NCI-H1930 (cell line): Measurements from ENCODE around the gene NCF4.

Source experiments
- DNase-seq, 2 experiments: peaks; one replicate each; lab custom pipeline; 2025; lab: John Stamatoyannopoulos, UW

NCF4 gene

DNA sequence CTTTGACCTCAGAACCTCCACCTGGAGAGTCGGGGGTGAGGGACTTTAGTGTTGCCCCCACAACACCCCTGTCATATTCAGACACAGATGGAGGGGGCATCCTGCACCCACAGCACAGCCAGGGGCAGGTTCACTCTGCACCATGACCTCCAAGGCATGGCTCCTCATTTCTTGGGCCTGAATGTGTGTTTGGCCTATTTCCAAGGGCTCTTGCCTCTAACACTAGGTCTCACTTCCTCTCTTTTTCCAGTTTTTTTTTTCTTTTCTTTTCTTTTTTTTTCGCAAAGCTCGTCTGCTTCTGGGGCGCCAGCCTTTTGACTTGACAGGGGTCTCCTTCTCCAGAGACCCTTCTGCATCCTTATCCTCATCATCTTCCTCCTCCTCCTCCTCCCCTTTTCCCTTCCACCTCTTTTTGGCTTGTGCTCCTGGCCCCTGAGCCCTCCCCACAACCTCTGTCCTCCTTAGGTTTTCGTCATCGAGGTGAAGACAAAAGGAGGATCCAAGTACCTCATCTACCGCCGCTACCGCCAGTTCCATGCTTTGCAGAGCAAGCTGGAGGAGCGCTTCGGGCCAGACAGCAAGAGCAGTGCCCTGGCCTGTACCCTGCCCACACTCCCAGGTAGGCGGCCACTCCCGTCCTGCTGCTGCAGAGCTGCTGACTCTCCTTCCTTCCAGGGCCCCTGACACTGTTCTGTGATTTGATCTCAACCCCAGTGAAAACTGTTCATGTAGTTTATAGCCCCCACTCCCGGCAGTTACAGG lies 3.8 kb downstream of the NCF4 start:
- DNase-seq = no peak

DNA sequence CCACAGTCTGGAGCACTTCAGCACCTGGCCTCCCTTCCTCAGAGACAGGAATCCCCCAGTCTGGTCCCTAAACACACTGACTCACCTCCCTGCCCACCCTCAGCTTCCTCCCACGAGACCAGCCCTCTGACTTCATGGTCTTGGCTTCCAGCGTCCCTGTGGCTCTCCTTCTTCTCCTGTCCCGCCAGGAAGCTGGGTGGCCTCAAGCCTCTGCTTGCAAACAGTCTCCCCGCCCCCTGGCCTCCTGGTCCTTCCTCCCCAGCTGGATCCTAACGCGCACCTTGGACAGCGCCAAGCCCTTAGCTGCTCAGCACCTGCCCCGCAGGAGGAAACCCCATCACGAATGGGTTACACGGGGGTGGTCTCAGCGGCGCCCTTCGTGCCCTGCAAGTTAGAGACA lies 4.5 kb downstream of the NCF4 start:
- no peak for DNase-seq

DNA sequence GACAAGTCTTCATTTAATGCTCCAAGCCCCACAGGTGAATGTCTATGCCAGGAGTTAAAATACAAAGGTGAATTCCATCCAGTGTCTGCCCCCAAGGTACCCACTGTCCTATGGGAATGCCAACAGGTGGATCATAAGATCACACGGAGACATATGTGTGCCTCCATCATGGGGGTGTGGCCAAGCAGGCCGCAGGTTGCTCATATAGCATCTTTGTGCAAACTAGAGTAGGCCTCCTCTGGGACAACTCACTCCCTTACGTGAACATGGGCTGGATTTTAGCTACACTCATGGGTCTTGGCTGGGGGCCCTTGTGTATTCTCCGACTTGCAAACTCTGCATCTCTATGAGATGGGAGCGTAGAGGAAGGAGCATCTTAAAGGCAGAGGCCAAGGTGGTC lies 6.9 kb downstream of the NCF4 start:
- no peak for DNase-seq

DNA sequence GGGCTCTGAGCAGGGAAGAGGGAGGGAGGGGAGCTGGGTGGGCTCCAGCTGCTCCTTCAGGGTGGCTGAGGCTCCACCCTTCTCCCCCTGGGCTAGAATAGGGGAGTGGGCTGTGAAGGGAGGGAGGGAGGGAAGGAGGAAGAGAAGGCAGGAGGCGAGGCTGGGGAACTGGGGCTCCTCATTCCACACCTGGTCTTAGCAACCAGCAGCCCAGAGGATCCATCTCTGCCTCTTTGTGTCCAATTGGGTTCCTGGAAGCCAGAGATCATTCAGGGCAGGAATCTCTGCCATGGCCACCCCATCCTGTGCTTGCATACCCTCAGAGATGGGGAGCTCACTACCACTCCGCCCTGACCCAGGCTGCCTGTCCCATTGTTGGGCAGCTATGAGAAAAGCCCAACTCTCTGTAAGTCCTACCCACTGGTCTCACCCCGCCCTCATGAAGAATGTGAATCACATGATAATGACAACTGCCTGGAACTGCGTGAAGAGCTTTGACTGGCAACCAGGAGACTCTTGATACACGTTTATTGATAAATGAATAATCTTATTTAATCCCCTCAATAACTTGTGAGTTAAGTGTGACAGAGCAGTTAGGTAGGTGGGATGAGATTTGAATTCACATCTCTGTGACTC lies 7.9 kb downstream of the NCF4 start:
- no peak for DNase-seq

DNA sequence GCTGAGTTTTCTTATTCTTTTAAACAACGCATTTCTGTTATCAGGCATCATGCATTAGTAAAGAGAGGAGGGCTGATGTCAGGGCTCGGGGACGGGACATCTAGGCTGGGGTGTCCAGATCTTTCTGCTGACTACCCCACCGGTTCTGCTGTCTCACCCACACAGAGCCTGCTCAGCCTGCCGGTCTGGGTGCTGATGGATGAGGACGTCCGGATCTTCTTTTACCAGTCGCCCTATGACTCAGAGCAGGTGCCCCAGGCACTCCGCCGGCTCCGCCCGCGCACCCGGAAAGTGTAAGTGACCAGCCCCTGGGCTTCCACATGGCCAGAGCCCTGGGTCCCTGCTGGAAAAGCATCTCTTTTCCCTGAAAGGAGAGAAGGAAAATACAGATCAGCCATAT lies 9.4 kb downstream of the NCF4 start:
- DNase-seq = no peak

DNA sequence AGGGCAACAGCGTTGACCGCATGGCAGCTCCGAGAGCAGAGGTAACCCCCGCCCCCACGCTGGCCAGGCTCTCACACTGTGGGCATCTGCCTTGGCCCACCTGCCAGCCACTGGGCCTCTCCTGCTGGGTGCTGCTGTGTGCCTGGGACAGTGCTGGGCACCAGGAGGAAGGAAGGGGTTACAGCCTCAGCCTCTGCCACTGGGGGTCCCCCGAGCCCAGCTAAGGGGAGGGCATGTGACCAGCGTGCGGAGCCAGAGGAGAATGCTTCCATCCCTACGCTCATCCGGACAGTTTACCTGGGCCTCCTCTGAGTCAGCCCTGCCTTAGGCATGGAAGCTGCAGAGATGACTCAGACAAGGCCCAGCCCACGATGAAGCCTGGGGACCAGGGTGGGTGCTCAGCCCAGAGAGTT lies 10.9 kb downstream of the NCF4 start:
- no peak for DNase-seq

DNA sequence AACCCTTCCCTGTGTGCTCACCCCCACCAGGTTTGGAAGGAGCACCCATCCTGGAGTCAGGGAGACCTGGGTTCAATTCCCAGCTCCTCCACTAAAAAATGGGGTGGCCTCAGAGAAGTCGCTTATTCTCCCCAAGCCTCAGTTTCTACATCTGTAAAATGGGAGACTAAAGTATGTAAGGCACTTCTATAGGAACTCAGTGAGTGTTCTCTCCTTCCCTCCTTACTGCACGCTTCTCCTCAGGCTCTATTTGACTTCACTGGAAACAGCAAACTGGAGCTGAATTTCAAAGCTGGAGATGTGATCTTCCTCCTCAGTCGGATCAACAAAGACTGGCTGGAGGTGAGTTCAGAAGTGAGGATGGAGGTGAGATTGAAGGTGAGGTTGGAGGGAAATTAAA lies 11.3 kb downstream of the NCF4 start:
- DNase-seq = no peak

DNA sequence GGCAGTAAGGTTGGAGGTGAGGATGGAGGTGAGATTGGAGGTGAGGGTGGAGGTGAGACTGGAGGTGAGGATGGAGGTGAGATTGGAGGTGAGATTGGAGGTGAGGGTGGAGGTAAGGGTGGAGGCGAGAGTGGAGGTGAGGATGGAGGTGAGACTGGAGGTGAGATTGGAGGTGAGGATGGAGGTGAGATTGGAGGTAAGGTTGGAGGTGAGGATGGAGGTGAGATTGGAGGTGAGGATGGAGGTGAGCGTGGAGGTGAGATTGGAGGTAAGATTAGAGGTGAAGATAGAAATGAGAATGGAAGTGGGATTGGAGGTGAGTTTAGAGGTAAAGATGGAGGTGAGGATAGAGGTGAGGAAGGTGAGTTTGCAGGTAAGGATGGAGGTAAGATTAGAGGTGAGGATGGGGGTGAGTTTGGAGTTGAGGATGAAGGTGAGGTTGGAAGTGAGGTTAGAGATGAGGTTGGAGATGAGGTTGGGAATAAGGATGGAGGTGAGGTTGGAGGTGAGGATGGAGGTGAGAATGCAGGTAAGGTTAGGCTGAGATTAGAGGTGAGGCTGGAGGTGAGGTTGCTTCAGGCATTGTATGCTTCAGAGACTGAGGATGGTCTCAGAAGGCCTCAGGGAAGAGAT lies 12.2 kb downstream of the NCF4 start:
- no peak for DNase-seq

DNA sequence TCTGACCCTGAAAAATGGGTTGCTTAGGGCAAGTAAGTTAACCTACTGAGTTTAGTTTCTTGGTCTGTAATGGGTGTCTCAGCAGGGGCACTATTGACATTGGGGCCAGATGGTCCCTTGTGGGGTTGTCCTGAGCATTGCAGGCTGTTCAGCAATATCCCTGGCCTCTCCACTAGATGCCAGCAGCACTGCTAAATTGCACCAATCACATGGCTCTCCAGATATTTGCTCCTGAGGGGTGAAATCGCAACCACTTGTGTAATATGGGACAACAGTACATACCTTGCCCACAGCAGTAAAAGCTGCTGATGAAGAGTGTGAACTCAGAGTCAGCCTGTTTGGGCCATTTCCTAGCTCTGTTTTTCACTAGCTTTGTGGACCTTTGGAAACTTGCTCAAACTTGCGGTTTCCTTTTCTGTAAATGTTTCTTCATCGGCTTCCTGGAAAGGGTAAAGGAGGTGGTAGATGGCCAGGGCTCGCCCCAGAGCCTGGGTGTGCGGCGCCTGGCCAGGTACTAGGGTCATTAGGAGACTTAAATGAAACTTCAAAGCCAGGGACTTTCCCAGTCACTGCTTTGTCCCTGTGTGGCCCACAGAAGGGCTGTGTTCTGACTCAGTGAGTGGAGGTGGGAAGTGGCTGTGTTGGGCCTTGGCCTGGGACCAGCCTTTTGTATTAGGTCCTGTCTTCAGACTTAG lies 13.0 kb downstream of the NCF4 start:
- DNase-seq = peak in 1 of 2 experiments; percentile 18

DNA sequence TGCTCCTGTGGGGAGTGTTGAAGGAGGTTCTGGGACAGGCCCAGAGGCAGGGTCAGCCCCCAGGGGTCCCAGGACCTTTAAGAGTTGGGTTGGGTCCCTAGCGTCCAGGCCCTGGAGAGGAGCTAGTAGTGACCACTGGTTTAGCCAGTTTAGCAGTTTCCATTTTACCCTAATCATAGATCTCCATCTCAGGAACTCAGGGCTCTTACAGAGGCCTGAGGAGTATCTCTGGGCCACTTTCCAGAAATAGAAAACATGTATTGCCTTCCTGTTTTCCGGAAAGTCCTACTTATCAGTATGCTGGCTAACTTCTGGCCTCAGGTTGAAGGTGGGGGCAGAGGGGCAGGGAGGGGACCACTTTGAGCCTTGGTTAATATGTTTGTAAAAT lies 13.5 kb downstream of the NCF4 start:
- no peak for DNase-seq

DNA sequence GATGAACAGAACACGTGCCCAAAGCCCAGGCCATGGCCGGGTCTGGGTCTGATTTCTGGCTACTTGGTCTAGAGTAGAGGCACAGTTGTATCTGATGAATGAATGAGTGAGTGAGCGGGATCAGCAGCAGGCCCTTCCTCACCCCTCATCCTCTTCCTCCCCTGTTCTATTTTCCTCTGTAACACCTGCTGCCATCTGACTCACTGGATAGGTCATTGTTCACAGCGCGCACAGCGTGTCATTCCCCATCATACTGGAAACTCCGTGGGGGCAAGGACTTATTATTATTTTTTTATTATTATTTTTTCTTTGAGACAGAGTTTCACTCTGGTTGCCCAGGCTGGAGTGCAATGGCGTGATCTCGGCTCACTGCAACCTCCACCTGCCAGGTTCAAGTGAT lies 13.9 kb downstream of the NCF4 start:
- DNase-seq = no peak

DNA sequence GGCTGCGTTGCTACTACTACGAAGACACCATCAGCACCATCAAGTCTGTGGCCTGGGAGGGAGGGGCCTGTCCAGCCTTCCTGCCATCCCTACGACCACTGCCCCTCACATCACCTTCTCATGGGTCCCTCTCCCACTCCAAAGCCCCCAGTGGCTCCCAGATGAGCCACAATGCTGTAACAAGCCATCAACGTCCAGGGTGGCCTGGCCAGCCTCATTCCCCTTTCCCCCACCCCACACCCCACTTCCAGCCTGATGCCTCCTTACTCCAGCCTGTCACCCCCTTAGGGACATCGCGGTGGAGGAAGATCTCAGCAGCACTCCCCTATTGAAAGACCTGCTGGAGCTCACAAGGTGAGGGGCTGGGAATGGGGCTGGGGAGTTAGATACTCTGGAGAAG lies 14.9 kb downstream of the NCF4 start:
- DNase-seq = no peak

DNA sequence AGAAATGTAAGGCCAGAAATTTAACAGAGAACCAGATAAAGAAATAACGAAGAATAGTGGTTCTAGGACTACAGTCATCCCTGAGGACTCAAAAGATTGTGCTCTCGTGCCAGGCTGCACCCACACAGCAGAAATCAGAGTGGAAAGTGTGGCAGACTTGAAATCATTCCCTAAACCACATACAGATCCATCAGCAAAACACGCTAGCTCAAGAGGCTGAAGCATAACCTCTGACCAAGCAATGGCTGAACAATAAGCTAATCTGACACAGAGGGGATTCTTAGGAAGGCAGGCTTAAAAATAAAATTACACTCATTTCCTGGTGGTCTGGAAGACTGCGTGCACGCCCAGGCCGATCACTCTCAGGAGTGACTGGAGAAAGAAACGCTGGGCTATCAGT lies 19.0 kb downstream of the NCF4 start:
- no peak for DNase-seq

DNA sequence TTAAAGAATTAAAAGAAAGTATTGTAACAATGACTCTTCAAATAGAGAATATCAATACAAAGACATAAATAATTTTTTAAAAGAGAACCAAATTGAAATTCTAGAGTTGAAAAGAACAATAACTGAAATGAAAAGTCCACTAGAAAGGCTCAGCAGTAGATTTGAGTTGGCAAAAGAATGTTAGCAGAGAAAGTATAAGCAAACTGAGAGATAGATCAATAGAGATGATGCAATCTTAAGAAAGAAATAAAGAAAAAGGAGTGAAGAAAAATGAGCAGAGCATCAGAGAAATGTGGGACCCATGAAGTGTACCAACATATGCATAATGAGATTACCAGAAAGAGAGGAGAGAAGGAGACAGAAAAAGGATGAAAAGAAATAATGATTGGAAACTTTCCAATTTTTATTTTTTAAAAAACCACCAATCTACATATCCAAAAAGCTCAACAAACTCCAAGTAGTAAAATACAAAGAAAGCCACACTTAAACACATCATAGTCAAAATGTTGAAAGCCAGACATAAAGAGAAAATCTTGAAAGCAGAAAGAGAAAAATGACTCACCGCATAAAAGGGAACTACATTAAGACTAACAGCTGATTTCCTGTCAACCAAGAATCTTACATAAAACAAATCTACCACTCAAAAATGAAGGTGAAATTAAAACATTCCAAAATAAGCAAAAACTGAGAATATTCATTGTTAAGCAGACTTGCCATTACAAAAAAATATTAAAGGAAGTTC lies 20.9 kb downstream of the NCF4 start:
- DNase-seq = peak in 1 of 2 experiments; percentile 12

DNA sequence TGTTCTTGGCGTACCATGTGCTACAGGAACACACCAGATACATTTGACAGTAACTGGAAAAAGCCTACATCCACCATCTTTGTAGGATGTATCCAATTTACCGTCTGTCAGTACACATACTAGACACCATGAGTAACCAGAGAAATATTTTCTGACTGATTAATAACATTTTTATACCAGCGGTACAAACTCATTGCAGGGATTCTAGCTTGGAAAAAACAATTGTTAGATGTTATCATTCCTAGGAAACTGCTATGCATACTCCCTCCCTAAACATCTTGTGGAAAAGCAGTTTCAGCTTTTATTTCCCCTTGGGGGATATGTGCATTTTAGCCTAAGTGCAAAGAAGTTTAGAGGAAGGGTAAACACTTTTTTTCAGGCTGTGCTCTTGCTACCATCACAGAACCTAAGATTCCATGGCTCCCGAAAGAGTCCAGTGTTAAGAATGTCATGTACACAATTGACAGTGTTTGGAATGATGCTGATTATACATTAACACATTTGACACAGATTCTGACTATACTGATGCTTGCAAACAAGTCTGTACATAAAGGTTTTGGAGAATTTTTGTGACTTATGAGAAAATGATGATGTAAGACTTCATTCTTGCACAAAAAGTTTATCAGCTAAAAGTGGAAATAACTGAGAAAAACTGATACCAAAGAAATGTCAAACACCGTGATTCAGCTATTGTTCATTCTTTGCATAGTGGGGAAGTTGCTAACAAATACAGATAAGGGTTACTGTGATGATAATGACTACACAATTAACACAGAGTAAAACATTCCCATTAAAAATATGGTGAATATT lies 23.7 kb downstream of the NCF4 start:
- DNase-seq = no peak

DNA sequence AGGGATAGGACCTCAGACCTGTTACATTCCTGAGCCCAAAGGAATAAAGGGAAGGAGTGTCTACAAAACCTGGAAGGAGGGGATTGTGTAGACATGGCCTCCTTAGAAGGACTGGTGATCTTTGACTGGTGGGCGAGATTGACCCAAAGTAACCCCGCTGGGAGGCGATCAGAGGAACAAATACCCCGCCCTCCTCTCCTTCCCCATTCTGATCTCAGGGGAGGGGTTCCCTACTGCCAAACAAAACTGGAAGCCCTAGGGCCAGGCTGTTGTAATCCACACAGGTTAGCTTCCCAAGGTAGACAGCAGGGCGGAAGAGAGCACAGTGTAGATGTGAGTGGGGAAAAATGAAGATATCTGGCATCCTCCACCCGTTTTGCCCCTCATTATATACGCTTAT lies 24.7 kb downstream of the NCF4 start:
- DNase-seq = no peak

DNA sequence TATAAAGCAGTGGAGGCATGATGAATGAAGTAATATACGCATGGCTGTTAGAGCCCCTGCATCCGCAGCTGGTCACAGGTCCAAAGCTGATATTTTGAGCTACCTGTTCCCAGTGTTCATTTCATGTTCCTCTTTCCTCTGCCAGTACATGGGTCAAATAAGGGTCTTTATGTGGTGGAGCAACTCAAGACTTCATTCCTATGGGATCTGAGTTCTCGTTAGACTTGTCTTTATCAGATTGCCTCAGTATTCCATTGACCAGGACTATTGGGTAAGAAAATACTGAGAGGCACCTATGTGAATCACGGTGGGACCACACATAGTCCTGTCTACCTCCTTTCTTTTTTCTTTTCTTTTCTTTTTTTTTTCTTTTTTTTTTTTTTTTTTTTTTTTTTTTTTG lies 25.2 kb downstream of the NCF4 start:
- DNase-seq = no peak

DNA sequence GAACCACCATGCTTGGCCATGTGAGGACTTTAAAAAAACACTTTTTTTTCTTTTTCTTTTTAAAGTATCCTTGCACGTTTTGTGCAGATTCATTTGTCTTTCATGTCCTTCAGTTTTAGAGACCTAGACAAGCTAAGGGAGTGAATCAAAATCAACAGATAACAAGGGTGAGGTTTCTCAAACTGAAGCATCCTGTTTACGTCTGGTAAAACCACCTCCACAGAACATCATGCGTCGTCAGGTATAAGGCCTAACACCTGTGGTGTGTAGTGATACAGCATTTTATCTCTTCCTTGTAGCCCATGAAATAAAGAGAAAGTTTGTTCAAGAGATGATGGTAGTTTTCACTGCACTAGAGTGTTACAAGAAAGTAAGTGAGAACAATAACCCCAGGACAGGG lies 26.4 kb downstream of the NCF4 start:
- DNase-seq = no peak

DNA sequence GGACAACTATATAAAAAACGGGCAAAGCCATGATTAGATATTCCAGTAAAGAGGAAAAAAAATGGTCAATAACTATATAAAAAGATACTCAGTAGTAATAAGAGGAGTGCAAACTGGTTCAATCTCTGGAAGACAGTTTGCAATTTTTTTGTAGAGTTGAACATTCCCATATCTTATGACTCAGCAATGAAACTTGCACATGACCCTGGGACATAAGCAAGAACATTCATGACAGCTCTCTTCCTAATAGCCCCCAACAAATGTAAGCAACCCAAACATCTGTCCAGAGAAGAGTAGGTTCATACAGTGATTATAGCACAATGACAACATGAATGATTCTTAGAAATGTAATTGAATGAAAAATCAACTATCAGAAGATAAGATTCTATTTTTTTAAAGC lies 30.8 kb downstream of the NCF4 start:
- no peak for DNase-seq

DNA sequence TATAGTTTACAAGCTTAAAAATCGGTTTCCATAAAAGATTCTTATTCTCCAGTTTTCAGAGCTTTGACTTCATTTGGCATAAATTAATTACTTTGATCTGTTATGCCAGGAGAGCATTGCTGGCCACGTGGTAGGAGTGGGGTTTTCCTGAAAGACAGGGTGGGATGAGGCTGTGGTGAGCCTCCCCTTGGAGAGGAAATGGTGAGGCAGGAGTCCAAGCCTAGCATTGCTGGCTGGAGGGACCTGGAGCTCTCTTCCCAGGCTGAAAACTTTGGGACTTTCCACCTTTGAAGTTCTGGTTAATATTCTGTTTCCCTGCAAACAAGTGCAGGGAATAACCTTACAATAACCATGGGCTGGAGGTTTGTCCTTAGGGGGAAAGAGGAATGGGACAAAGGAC lies 31.5 kb downstream of the NCF4 start:
- DNase-seq = no peak

DNA sequence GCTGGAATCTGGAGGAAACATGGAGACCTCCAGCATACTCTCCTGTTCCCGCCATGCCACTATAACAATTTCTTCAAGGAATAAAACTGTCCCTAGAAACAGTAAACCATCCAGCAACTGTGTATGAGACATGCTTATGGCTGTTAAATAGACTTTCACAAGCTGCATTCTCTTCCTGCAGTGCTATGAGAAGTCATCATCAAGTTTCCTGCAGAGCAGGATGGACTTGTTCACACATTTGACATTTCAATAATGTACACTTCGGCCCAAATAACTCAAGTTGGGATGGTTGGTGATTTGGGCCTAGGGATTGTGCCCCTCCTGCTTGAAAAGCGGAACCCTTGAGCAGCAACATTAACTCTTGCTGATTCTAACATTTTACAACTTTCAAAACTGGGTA lies 32.5 kb downstream of the NCF4 start:
- no peak for DNase-seq
